GM18520 (cell line): Measurements from ENCODE around the gene VAMP3.
A peak's percentile ranks its signal among the peaks of the same experiment; 100 is the strongest.
"Not testable (repeated sequence)": the region's sequence is repeated elsewhere in the genome, so short reads cannot be mapped to it uniquely, and the experiment has no call there.

Experiments used
- ATAC-seq: cut with Tn5 transposase; IDR thresholded peaks from one replicate; pipeline ENCODE4 v1.9.1; 2021; ENCODE audit not compliant: unreplicated experiment

VAMP3 gene

DNA sequence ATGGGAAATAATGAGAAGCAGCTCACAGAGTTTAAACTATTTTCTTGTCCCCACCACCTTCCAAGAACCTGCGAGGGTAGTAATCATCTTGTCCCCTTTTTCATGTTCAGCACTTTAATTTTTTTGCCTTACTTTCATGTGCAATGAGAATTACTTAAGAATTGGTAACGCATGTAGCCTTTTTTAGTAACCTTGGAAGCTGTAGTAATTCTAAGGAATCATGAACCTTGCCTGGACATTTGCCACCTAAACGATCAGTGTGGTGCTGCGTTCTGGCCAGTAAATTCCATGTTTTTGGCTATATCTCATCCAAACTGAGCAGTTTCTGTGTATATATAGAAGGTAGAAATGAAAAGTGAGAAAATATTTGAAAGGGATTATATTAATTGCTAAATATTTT lies 3.9 kb upstream of the VAMP3 start:
- ATAC-seq = no peak

GRCh38 chr1:7768583-7768982 lies 2.5 kb upstream of the VAMP3 start:
- no peak for ATAC-seq

GRCh38 chr1:7769673-7770412 lies 1.3 kb upstream of the VAMP3 start:
- no peak for ATAC-seq

DNA sequence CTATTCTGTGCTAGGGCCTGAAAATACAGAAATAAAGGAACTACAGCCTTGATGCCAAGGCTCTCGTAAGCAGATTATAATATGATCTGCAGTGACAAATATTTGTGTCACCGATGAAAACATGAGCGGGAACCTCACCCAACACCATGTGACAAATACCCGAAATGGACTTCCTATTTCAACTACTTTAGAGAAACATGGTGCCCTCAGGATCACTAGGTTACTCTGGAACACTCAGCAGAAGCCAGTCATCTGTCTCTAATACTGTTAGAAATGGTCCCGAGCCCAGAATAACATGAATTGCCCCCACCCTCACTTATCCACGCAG lies 463 bp upstream of the VAMP3 start:
- ATAC-seq = no peak

DNA sequence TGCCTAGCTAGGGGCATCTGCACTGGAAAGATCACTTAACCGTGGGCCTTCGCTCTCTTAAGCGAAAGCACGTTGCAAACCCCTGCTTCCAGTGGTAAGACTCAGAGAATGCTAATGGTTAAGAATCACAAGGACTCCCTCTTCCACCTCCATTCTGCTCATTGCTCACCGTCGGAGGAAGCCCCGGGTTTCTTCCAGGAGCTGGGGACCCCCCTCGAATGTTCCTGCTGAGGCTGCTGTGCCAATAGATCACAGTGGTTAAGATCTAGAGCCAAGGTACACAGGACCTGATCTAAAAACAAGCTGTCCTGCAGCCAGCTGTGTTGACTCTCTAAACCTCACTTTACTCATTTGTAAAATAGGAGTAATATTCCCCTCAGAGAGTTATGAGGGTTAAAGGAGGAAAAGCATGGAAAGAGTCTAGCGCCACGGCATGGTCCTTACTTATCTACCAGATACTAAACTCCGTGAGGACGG lies 765 bp downstream of the VAMP3 start:
- ATAC-seq = no peak

- ATAC-seq = no peak
Observed at GRCh38 chr1:7777591-7777990, 6.5 kb downstream of the VAMP3 start.

GRCh38 chr1:7778133-7778628 lies 7.1 kb downstream of the VAMP3 start:
- no peak for ATAC-seq

DNA sequence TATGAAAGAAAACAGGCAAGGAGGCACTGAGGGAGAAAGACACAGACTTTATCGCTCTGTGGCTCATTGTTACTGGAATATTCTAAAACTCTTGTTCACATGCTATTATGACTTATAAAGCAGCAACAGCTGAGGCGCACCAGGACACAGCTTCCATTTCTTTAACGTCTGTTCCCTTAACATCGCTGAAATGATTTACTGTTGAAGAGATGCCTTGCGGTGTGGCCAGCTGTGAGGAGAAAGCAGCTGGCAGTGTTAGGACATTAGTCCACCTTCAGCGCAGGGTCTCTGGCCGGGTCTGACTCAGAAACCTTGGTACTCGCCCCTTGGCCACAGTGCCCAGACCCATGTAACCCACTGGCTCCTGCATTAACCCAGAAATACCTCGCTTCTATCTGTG lies 9.9 kb downstream of the VAMP3 start:
- no peak for ATAC-seq

- ATAC-seq = no peak
Observed at GRCh38 chr1:7781501-7781900, 10.4 kb downstream of the VAMP3 start.

DNA sequence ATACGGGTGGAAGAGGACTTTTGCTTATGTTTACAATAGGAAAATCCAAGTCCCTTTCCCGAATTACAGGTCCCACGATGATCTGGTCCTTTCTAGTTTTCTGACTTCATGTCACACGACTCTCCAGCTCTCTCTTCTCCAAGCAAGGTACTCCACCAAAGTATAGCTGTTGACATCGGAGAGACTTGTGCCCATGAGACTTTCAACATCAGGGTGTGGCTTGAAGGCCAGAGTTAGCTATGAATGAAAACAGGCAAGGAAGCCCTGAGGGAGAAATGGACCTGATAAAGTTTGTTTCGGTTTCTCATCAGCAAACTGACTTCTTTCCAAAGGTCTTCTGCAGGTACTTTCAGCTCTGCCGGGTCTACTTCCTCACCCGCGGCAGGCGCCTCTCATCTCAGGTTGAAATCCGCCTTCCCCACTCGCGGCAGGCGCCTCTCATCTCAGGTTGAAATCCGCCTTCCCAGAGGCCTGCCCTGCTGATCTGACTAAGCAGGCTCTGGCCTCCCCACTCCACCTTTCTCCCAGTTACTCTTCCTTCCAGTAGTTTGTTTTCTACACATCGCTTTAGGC lies 10.9 kb downstream of the VAMP3 start:
- ATAC-seq = no peak

GRCh38 chr1:7783178-7783711 lies 12.1 kb downstream of the VAMP3 start:
- ATAC-seq = no peak

DNA sequence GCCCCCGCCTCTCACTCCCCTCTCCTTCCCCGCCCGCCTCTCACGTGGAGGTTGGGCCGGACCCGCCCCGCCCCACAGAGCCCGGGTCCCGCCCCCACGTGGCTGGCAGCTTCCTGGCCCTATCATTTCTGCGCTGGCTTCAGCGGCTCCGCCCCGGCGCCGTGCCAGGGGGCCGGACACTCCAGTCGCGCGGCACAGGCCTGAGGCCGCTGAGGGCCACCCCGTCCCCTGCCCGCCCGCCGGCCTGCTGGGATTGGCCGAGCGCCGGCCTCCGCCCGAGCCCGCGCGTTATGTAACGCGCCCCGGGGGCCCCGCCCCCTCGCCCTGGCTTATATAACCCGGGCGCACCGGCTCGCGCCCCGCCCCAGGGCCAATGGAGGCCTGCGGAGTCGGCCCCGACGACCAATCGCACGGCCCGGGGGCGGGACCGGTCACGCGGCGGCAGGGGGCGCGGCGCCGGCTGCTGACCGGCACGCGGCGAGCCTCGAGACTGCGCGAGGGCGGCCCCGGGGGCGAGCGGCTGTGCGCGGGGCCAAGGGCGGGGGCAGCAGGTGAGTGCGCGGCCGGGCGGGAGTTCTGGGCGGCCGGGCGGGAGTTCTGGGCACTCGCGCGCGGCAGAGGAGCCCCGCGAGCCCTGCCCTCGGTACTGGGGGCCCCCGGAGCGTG lies 12.9 kb downstream of the VAMP3 start, which contains the start of gene PER3:
PER3 (plus strand) TSS at position 466 of the 666 bp plus-strand sequence. CDS start 587 bp downstream, outside the sequence.
- peak; percentile 77 for ATAC-seq

- ATAC-seq = no peak
Observed at GRCh38 chr1:7784492-7785071, 13.5 kb downstream of the VAMP3 start.

DNA sequence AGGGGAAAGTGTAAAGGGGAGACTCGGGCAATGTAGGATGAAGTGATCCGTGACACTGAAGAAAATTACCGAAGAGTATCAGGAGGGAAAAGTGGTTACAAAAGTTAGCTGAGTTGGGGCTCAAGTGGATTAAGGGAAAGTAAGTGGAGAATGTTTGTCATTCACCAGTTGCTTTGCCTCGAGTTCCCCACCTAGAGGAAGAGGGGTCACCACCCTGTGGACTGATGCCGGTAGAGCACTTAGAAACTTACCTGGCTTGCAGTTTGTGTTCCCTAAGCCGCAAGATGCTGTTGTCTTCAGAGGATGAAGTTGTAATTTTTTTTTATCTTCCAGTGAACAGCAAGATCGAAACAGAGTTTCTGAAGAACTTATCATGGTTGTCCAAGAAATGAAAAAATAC lies 14.0 kb downstream of the VAMP3 start:
- ATAC-seq = no peak

DNA sequence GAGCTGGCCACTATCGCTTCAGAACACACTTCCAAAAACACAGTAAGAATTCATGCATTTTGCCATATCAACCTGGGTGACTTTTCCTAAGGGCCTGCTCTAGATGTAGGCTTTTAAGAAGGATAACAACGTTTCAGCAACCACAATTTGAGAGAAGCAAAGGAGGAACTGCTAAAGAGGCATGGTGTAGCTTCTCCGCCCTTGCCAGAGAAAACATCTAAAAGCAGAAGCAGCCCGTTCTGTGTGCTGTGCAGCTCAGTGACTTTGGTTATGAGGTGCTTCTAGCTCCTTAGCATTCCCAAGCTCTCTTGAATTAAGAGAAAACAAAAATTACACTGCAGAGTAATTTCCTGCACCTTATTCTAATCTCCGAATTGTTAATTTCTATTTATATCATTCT lies 15.7 kb downstream of the VAMP3 start:
- ATAC-seq = no peak

DNA sequence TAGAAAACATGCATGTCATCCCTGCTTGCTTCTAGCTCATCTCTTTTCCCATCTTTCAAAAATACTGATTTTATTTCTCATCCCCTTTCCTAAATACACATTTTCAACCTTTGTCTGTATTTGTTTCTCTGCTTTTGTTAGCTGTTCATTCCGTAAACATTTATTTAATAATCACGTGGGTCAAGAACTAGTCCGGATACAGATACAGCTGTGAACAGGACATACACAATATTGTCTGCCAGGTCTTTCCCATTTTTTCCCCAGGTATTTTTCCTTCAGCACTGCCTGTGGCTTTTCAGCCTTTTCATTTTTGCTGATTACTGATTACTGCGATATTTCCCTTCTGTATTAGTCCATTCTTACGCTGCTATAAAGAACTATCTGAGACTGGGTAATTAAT lies 18.7 kb downstream of the VAMP3 start:
- no peak for ATAC-seq

GRCh38 chr1:7791027-7791426 lies 19.9 kb downstream of the VAMP3 start:
- ATAC-seq = not testable (repeated sequence)

DNA sequence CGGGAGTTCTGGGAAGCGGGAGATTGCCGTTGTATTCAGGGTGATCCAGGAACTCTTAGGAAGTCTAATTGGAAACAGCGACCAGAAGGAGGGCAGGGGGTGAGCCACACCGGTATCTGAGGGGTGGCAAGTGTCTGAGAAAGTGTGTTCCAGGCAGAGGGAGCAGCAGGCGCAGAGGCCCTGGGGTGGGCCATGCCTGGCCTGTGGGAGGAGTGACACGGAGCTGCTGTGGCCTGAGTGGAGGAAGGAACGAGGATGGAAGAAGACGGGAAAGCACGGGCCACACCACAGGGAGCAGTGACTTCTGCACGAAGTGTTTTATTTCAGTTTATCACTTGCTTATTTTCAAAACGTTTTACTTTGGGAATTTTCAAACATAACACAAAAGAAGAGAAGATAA lies 24.3 kb downstream of the VAMP3 start:
- no peak for ATAC-seq

DNA sequence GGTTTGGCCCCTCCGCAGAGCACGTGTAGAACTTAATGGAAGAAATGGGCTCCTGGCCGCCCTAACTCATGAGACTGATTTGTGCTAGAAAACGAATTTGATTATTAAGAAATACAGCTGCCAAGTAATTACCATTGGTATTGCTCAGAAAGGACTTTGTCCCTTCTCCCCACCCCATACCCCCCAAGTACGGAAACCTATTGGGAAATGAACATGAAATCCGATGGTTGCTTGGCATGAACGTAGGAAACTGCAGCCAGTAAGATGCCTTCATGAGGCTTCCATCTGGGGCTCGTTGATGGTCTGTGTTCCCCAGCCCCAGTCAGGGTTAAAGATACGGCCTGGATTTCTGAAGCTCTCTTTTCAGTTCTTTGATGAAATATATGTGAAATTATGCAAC lies 34.4 kb downstream of the VAMP3 start:
- no peak for ATAC-seq

DNA sequence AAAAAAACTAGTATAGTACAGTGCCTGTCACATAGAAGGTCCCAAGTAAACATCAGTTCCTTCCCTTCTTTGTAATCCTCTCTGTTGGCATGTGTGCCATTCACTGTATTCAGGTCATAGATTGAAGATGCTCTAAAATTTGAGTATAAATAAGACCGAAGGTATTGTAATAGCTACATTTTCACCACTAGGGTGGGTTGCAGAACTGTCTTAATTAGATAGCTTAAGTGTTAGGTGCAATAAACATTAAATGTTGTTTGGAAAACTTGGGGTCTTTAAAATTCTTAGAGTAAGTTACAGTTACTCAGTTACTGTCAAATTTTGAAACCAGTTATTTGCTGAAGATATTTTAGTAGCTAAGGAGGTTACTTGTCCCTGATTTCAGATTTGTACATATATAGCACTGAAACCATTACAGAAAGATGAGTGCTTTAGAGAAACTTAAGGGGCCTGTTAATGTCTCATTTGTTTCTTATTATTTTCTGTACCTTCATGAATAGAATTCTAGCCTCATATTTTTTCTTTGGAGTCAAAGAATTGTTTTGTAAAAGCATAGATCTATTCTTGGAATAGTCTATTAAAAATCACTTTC lies 37.3 kb downstream of the VAMP3 start:
- no peak for ATAC-seq

GRCh38 chr1:7809742-7810141 lies 38.6 kb downstream of the VAMP3 start:
- ATAC-seq = no peak
